Chondrocyte (in vitro differentiated cells): Measurements from ENCODE around the gene PDIA4. TPM values are rescaled to one million over a fixed set of nuclear protein-coding genes. Genes with fewer than 3 reads are reported as not detected.

Experiments
- DNase-seq: peaks from one replicate; pipeline ENCODE4 v3.0.0; 2021; ENCODE audit warnings: mixed read lengths, low spot score
- H3K27ac Mint-ChIP-seq: one replicate; pipeline ENCODE4 v1.8.0; 2021; ENCODE audit warnings: mild to moderate bottlenecking, moderate library complexity, mixed read lengths; ENCODE audit not compliant: unreplicated experiment
- H3K27me3 Mint-ChIP-seq: 2 replicates; pipeline ENCODE4 v1.8.0; 2021; ENCODE audit warnings: low read depth, mixed read lengths
- H3K36me3 Mint-ChIP-seq: 2 replicates; pipeline ENCODE4 v1.8.0; 2021; ENCODE audit warnings: low read depth, mixed read lengths
- H3K4me1 Mint-ChIP-seq: 2 replicates; pipeline ENCODE4 v1.8.0; 2021; ENCODE audit warnings: low read depth, mild to moderate bottlenecking, mixed read lengths
- H3K4me3 Mint-ChIP-seq: one replicate; pipeline ENCODE4 v1.8.0; 2021; ENCODE audit warnings: mild to moderate bottlenecking, moderate library complexity, mixed read lengths; ENCODE audit not compliant: unreplicated experiment
- H3K9me3 Mint-ChIP-seq: 2 replicates; pipeline ENCODE4 v1.8.0; 2021; ENCODE audit warnings: low read depth, mixed read lengths
- total RNA-seq: library from RNA; stranded (reverse); gene quantifications from 3 replicates; pipeline ENCODE4 v1.2.1, GENCODE V29; 2021
- TF ChIP-seq, protein P1 (sequence below): fragments of 200-600 bp; sonication (generic); IDR thresholded peaks from 2 replicates; pipeline ENCODE4 v1.5.0; 2021; ENCODE audit warnings: antibody characterized with exemption, mild to moderate bottlenecking, moderate library complexity

PDIA4 gene
- total RNA-seq, 1 donor from 2014 or later, result 140 TPM

DNA sequence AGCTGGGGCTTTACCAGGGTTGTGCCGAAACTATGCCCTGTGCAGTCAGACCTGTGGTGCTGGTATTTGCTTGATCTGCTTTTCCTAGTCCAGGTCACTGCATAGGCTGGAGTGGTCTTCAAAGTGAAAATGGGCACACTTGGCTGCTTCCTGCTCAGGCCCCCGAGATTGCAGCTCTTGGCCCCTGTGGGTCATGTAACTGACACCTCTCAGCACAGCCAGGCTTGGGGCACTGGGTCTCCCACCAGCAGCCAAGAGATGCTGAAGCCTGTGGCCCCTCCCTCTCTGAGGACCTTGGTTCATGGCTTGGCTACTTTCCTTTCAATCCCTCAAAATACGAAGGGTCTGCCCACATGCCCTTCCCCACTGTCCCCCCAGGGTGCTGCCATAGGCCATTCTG lies 33.7 kb downstream of the PDIA4 start:
- TF ChIP-seq, protein P1, sequence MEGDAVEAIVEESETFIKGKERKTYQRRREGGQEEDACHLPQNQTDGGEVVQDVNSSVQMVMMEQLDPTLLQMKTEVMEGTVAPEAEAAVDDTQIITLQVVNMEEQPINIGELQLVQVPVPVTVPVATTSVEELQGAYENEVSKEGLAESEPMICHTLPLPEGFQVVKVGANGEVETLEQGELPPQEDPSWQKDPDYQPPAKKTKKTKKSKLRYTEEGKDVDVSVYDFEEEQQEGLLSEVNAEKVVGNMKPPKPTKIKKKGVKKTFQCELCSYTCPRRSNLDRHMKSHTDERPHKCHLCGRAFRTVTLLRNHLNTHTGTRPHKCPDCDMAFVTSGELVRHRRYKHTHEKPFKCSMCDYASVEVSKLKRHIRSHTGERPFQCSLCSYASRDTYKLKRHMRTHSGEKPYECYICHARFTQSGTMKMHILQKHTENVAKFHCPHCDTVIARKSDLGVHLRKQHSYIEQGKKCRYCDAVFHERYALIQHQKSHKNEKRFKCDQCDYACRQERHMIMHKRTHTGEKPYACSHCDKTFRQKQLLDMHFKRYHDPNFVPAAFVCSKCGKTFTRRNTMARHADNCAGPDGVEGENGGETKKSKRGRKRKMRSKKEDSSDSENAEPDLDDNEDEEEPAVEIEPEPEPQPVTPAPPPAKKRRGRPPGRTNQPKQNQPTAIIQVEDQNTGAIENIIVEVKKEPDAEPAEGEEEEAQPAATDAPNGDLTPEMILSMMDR, result no peak
- Mint-ChIP-seq H3K4me1 (no peaks in the 10 kb centered on the region), H3K36me3 (no peaks in the 10 kb centered on the region), H3K9me3 (no peaks in the 10 kb centered on the region), H3K27me3 (no peaks in the 10 kb centered on the region), H3K4me3 (no peak overlapping the region), H3K27ac (no peak overlapping the region)
- no peak for DNase-seq

DNA sequence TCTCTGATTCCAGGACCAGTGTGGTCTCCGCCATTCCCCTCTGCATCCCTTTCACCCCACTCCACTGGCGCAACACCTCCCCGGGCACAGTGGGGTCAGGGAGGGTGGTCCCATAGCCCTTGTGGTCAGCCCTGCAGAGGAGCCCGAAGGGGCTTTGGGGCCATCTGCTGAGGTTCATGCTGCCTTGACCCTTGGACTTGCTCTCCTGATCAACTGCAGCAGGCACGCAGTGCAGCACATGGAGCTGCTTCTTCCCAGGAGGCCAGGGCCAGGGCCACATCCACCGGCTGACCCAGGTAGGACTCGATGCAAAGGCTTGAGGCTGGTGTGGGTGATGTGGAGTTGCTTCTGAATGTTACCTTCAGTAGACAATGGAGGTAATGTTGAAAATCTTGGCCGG lies 35.1 kb downstream of the PDIA4 start:
- peaks cover 6% of the 10 kb centered on the region for H3K4me1 Mint-ChIP-seq
- no peaks in the 10 kb centered on the region for H3K9me3 Mint-ChIP-seq
- no peaks in the 10 kb centered on the region for H3K27me3 Mint-ChIP-seq
- DNase-seq, result no peak
- H3K36me3 Mint-ChIP-seq, result no peaks in the 10 kb centered on the region
- H3K27ac Mint-ChIP-seq, result no peak overlapping the region
- H3K4me3 Mint-ChIP-seq, result no peak overlapping the region
- TF ChIP-seq, protein P1, result no peak

DNA sequence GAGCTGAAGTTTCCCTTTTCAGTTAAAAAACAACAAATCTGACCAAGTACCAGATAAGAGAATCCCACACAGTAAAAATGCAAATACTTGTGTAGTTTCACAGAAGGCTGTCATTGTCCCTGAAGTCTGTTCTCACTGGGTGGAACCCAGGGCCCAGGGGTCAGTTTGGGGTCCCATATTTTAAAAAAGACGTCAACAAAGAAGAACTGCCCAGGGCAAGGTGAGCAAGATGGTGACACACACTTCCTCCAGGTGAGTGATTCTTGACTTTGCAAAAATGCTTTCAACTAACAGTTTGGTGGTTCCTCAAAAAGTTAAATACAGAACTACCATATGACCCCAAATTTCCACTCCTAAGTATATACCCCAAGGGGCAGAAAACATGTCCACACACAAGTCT lies 36.8 kb downstream of the PDIA4 start:
- Mint-ChIP-seq H3K36me3 (no peaks in the 10 kb centered on the region), H3K4me1 (peaks cover 16% of the 10 kb centered on the region), H3K27me3 (no peaks in the 10 kb centered on the region), H3K4me3 (no peak overlapping the region), H3K27ac (no peak overlapping the region), H3K9me3 (no peaks in the 10 kb centered on the region)
- DNase-seq, result no peak
- TF ChIP-seq, protein P1, result no peak

DNA sequence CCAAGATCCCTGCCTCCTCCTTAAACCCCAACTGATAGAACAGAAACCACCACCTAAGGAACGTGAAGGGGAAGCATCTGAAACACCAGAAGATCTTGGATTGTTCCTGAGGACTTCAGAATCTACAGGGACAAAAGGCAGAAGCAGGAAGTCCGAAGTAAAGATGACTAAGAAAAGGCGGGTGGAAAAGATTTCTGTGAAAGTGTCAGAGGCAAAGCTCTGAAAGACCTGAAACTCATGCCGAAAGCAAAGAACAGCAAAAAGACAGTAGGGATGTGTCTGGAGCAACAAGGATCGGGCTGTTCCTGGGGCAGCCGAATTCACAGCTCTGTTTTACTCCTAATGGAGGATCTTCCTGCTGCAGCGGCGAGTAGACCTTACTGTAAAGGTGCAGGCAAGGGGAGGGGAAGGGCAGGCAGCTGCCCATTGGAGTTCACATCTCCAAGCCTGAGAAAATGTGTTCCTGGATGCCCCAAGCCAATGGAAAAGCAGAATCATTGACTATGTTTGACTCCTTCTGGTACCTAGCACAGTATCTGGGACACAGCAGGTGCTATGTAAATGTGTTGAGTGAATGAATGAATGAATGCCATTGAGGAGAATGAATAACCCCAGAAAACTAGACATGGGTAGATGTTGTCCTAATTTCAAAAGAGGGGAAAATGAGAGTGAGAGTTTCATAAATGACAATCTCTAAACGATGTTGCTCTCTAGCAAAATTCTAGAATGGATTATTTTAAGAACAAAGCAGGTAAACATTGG lies 40.4 kb downstream of the PDIA4 start:
- no peaks in the 10 kb centered on the region for H3K27me3 Mint-ChIP-seq
- TF ChIP-seq, protein P1, result peak; percentile 8
- H3K4me3 Mint-ChIP-seq, result peak overlapping the region; percentile 88
- no peaks in the 10 kb centered on the region for H3K36me3 Mint-ChIP-seq
- peak; percentile 8 for DNase-seq
- peaks cover 38% of the 10 kb centered on the region for H3K4me1 Mint-ChIP-seq
- H3K27ac Mint-ChIP-seq, result peak overlapping the region; percentile 93
- H3K9me3 Mint-ChIP-seq, result no peaks in the 10 kb centered on the region

DNA sequence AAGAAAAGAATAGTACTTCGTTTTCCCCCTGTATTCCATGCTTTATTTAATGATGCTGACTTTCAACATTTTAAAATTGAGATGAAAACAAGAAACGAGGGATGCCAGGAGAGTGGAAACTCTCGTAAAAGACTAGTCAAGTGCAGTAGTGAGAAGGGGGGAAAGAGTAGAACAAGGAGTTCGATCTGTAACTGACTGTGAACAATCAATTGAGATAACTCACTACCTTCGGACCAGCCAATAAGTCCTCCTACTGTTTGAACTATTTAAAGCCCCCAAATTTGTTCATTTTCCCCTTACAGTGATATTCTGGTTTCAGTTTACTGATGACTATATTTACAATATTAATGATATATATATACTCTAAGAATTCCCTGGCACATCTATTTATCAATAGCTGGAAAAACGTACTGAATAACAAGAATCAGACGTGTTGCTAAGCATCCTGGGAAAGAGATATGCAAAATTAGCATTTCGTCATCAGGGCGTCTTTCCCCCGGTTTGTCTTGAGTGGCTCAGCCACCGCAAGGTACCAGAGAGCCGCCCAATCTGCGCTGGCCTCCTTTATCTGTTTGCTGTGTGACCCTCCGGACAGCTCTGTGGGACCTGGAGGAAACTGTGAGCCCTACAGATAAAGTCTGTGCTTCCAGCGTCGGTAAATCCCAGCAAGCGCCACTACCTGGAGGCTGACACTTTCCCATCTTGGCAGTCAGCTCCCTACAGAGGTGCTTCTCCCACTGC lies 41.1 kb downstream of the PDIA4 start:
- TF ChIP-seq, protein P1, result peak; percentile 7
- Mint-ChIP-seq H3K27ac (peak overlapping the region; percentile 93), H3K9me3 (no peaks in the 10 kb centered on the region), H3K4me3 (peak overlapping the region; percentile 88), H3K4me1 (peaks cover 40% of the 10 kb centered on the region), H3K36me3 (no peaks in the 10 kb centered on the region), H3K27me3 (no peaks in the 10 kb centered on the region)
- peak; percentile 59 for DNase-seq
